HG03103 (cell line): ENCODE results near the gene INPP1.
"Not testable (repeated sequence)": the region's sequence is repeated elsewhere in the genome, so short reads cannot be mapped to it uniquely, and the experiment has no call there.

Experiments used
- ATAC-seq: cut with Tn5 transposase; IDR thresholded peaks from one replicate; pipeline ENCODE4 v1.9.1; 2021; ENCODE audit warnings: low read depth; ENCODE audit not compliant: unreplicated experiment

Gene INPP1

DNA sequence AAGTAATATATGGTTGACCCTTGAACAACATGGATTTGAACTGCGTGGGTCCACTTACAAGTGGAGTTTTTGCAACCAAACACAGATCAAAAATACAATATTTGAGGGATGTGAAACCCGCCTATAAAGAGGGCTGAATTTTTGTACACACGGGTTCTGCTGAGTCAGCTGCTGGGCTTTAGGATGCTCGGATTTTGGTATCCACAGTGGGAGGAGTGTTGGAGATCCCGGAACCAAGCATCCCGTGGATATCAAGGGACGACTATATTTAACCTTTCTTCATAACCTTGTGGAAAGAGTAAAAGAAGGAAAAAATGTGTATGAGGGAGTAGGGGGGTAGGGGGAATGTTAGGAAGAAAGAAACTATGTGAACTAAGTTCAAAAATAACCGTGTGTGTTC is 10.0 kb upstream of the INPP1 start:
- no peak for ATAC-seq

GRCh38 chr2:190333928-190334327 is 9.5 kb upstream of the INPP1 start:
- ATAC-seq, result no peak

DNA sequence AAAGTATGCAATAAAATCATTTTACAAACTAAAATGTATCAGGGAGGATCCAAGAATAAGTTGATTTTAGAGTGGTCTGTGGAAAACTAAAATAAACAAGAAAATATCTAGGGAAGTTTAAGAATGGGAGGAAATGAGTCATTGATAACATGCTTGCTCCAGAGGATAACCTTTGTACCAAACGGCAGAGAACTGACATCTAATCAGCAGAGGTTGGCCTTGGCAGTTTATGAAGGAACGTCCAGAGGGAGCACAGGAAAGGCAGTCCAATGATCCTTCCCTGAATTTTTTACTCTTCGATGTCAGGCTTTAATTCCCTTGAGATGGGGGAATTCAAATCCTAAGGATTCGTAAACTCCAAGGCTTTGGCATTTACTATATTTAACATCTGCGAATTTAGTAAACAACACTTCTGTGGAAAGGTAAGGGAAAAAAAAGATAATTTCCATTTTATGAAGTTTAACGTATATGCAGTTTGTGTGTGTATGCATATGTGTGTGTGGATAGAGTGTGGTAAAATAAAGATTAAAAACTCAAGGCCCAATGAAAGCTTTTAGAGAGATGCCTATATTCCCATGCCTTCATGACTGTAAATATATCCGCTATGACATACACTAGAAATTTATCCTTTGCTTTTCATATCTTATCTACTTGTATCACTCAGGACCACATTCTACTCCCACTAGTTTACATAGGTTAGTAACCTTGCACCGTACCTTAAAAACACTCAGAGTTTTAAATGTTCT is 8.7 kb upstream of the INPP1 start:
- ATAC-seq, result no peak

- no peak for ATAC-seq
Measured at GRCh38 chr2:190335225-190335559, 8.2 kb upstream of the INPP1 start.

DNA sequence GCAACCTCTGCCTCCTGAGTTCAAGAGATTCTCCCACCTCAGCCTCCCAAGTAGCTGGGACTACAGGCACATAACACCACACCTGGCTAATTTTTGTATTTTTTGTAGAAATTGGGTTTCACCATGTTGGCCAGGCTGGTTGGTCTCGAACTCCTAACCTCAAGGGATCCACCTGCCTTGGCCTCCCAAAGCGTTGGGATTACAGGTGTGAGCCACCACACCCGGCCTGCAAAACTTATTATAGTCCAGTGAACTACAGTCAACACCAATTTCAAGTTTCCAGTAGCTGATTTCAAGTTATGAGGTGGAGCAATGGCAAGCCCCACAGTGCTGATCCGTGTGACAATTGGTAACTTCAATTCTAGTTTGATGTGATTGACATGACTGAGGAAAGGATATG is 7.8 kb upstream of the INPP1 start:
- not testable (repeated sequence) for ATAC-seq

DNA sequence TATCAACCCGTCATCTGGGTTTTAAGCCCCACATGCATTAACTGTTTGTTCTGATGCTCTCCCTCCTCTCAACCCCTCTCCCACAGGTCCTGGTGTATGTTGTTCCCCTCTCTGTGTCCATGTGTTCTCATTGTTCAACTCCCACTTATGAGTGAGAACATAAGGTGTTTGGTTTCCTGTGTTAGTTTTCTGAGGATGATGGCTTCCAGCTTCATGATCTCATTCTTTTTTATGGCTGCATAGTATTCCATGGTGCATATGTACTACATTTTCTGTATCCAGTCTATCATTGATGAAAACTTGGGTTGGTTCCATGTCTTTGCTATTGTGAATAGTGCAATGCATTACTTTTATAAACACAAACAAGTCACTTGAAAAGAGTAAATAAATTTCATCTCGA is 7.0 kb upstream of the INPP1 start:
- no peak for ATAC-seq

DNA sequence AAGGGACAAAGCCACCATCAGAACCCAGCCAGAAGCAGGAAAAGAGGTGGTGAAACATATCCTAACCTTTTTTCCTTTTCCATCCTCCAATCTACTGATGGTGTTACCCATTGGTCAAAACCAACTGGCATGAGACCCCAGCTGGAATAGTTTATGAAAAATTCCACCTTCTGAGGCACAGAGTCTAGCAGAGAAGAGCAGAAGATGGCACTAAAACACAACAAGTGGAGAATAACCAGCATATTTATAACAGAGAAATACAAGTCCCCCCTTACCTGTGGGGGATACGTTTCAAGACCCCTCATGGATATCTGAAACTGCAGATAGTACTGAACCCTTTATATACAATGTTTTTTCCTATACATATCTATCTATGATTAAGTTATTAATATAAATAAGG is 4.9 kb upstream of the INPP1 start:
- ATAC-seq, result no peak

DNA sequence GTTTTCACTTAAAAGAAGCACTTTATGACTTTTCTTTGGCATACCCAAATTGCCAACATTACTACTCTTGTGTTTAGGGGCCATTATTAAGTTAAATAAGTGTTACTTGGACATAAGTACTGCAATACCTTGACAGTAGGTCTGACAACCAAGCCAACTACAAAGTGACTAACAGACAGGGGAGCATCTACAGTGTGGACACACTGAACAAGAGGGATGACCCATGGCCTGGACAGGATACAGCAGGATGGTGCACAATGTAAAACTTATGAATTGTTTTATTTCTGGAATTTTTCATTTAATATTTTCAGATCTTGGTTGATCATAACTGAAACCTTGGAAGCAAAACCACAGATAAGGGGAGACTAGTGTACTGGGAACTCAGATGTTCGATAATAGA is 4.0 kb upstream of the INPP1 start:
- no peak for ATAC-seq

DNA sequence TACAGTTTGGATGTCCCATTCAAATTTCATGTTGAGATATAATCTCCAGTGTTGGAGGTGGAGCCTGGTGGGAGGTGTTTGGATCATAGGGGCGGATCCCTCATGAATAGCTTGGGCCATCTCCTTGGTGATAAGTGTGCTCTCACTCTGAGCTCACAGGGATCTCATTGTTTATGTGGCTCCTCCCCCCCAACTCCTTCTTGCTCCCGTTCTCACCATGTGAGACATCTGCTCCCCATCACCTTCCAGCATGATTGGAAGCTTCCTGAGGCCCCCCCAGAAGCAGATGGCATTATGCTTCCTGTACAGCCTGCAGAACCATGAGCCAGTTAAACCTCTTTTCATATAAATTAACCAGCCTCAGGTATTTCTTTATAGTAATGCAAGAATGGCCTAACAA is 3.0 kb upstream of the INPP1 start:
- no peak for ATAC-seq

DNA sequence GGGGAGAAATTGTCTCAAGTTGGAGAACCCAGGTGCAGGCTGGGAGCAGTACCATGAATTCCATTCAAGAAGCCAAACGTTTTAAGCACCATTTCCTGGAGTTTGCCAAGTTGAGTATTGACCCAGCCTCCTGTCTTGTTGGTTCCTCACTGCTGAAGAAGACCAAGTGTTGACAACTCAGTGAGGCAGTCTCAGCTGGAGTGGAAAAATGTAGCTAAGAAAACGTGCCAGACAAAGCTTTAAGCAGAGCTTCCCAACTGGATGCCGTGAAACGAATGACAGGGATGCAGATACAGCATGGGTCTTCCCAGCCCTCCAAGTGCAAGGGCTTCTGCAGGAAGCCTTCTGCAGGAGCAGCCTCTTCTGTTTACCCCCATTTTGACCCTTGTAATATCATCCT is 778 bp upstream of the INPP1 start:
- no peak for ATAC-seq

GRCh38 chr2:190343089-190343535 is 277 bp upstream of the INPP1 start:
- no peak for ATAC-seq

DNA sequence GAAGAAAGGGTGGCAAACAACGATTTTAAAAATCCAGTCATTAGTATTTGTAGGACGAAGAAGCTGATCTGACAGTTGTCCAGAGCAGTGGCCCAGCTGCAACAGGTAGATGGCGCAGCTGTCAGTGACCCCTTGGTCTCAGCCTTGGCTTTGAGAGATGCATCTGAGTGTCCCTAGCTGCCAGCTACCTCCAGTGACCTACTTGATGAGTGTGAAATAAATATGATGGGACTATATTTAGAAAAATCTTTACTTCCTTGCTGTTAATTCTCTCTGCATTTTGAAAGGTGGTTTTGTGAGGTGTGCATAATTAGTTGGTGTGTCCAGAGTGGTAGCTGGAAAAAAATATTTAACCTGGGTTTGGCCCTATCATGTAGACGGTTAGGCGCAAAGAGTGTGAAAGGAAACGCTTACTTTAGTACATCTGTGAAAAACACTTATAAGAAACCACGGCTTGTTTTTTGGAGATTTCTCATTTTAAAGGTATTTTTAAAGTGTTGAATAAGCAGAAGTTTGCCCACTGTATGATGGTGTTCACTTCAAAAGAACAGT is 963 bp downstream of the INPP1 start:
- ATAC-seq, result peak; percentile 48

- no peak for ATAC-seq
Measured at GRCh38 chr2:190350371-190350770, 7.0 kb downstream of the INPP1 start.

DNA sequence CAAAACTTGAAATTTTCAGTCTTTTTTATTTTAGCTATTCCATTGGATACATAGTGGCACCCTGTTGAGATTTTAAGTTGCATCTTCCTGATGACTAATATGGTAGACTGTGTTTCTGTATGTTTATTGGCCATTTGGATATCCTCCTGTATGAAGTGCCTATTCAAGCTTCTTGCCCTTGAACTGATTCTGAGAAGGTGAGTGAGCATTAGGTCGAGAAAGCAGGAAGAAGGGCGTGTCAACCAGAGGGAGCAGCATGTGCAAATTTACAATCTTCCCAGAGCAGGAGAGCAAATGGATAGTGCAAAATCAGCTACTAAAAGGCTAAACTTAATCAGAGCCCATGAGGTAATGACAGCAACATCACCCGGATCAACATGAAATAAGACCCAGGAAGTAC is 8.6 kb downstream of the INPP1 start:
- ATAC-seq, result no peak

- no peak for ATAC-seq
Measured at GRCh38 chr2:190352668-190353536, 9.5 kb downstream of the INPP1 start.

- no peak for ATAC-seq
Measured at GRCh38 chr2:190353537-190353899, 10.1 kb downstream of the INPP1 start.

DNA sequence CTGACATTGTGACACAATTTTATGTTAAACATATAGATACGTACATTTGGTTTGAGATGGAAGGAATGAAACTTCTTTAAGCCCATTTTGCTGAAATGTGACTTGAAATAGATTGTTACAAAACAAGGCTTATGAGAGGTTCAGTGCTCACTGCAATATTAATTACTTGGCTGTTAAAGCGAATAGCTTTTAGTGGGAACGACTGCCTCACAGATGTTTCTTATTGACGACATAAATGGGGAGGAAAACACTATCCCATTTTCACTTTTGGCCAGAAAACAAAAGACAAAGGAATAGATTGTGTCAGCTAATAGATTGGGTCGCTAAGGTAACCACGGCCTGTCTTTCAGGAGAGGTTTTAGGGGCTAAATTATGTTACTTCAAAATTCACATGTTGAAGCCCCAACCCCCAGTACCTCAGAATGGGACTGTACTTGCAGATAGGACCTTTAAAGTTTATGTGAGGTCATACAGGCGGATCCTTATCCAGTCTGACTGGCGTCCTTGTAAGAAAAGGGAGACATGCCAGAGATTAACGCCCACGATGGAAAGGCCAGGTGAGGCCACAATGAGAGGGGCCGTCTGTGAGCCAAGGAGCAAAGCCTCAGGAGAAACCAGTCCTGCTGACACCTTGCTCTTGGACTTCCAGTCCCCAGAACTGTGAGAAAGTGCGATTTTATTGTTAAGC is 10.8 kb downstream of the INPP1 start:
- ATAC-seq, result no peak

DNA sequence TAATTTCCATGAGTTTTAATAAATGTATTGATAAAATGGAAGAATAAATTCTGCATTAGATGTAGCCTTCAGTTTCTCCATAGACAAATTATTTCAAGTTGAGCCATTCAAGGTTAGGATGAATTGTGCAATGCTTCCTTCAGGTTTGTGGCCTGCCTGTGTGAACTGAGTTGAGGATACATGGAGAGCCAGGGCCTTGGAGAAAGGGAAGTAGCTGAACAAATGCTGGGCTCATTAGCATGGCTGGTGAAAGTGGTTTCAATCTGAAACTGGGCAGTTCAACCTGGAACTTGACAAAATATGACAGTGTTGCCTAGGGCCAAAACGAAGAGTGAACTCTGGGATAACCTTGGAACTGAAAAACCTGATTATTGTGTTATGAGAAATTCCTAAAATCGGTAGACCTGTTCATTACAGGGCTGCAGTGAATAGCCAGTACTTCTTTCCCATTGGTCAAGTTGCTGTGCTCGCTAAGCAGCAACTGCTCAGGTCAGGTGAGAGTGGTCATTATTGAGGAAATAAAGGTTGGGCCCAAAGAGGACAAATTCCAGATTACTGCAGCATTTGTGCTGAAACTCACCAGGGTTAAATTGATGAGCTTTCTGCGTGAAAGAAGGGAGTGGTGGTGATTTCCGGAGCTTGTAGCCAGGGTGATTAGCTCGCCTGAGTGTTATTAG is 12.7 kb downstream of the INPP1 start:
- no peak for ATAC-seq

GRCh38 chr2:190357600-190357999 is 14.2 kb downstream of the INPP1 start:
- no peak for ATAC-seq

DNA sequence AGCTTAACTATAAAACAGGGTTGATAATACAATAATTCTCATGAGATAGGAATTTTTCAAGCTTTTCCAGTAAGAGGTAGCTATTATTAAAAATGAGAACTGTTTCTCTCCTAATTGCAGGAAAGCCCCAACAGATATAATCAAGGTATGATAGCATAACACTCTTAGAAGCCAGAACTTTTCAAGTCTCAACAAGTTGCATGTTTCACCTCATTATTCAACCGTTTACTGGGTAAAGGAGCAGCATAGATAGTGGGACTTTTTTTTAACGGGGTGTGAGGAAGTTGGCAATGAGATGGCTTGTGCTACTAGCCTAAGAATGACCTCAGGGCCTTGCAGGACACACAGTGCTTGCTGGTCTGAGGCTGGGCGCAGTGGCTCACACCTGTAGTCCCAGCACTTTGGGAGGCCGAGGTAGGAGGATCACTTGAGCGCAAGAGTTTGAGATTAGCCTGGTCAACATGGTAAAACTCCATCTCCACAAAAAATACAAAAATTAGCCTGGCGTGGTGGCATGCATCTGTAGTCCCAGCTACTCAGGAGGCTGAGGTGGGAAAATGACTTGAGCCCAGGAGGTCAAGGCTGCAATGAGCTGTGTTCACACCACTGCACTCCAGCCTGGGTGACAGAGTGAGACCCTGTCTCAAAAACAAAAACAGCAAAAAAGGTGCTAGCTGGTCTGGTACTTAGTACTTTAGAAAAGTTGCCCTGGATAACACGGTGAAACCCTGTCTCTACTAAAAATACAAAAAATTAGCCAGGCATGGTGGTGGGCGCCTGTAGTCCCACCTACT is 15.5 kb downstream of the INPP1 start:
- ATAC-seq, result not testable (repeated sequence)
